ENCODE measurements around the gene MVB12B.

Gene MVB12B

DNA sequence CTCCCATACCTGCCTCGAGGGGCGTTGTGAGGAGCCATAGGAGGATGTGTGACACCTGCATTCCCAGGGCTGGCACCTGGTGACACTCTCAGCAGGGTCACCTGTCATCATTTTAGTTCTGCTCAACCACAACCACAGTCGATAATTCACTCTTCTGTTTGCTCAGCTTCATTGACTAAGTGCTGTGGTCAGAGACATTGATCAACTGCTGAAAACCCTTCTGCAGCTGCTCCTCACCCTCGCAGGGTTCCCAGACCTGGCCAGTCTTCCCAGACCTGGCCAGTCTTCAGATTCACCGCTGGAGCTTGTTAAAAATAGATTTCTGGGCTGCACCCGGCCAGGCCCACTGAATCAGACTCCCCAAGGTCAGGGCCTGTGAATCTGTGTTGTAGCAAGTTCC is 92.8 kb downstream of the MVB12B start:
- H3K79me1 ChIP-seq (ENCODE audit: low read length): no peaks in the 10 kb centered on the region
- H3K27ac ChIP-seq (ENCODE audit: low read depth, low read length): no peak overlapping the region
- no peak overlapping the region for H3K4me3 ChIP-seq (ENCODE audit: low read depth, low read length)
- H3K79me2 ChIP-seq (ENCODE audit: control insufficient read depth, insufficient read depth, low read length, poor library complexity): no peaks in the 10 kb centered on the region
- H3K4ac ChIP-seq (ENCODE audit: low read depth, low read length): no peak overlapping the region
- H3K4me1 ChIP-seq (ENCODE audit: control insufficient read depth in 1 of 2, insufficient read depth in 2 of 2, low read length in 2 of 2): no peaks in the 10 kb centered on the region
- no peak overlapping the region for H3K4me2 ChIP-seq (ENCODE audit: low read length)
- no peak overlapping the region for H4K12ac ChIP-seq (ENCODE audit: low read depth, low read length)
- no peak overlapping the region for H3K18ac ChIP-seq (ENCODE audit: low read length)
- peak overlapping the region; percentile 1 for H3K9ac ChIP-seq (ENCODE audit: low read length)
- no peak overlapping the region for H4K91ac ChIP-seq (ENCODE audit: low read depth, low read length)
- H2BK120ac ChIP-seq (ENCODE audit: insufficient read depth, low read length, poor library complexity): no peak overlapping the region
- H3K14ac ChIP-seq (ENCODE audit: low read length): no peak overlapping the region
- no peaks in the 10 kb centered on the region for H3K27me3 ChIP-seq (ENCODE audit: insufficient read depth, low read length)
- H2BK12ac ChIP-seq (ENCODE audit: low read length): no peak overlapping the region
- H3K23ac ChIP-seq (ENCODE audit: low read length): no peak overlapping the region
- no CpG with 5 or more reads among the region's 6 CpGs for WGBS (ENCODE audit: extremely low coverage, insufficient coverage, insufficient read length)
- H4K8ac ChIP-seq (ENCODE audit: low read depth, low read length): no peak overlapping the region
- no peak overlapping the region for H2BK5ac ChIP-seq (ENCODE audit: low read depth, low read length, poor library complexity)
- no peak overlapping the region for H2AFZ ChIP-seq (ENCODE audit: insufficient read depth, low read length, poor library complexity)
- H3K36me3 ChIP-seq (ENCODE audit: control insufficient read depth in 1 of 2, insufficient read depth in 2 of 2, low read length in 2 of 2): peaks cover 13 to 24% of the 10 kb centered on the region in 2 experiments
- no peak overlapping the region for H2AK5ac ChIP-seq (ENCODE audit: low read length)
- H3K9me3 ChIP-seq (ENCODE audit: insufficient read depth, low read depth, low read length): peaks cover 4% of the 10 kb centered on the region
- no peak for DNase-seq

- no peak overlapping the region for H3K4me3 ChIP-seq (ENCODE audit: low read depth, low read length)
Measured at GRCh38 chr9:126420135-126420534, 93.5 kb downstream of the MVB12B start.

DNA sequence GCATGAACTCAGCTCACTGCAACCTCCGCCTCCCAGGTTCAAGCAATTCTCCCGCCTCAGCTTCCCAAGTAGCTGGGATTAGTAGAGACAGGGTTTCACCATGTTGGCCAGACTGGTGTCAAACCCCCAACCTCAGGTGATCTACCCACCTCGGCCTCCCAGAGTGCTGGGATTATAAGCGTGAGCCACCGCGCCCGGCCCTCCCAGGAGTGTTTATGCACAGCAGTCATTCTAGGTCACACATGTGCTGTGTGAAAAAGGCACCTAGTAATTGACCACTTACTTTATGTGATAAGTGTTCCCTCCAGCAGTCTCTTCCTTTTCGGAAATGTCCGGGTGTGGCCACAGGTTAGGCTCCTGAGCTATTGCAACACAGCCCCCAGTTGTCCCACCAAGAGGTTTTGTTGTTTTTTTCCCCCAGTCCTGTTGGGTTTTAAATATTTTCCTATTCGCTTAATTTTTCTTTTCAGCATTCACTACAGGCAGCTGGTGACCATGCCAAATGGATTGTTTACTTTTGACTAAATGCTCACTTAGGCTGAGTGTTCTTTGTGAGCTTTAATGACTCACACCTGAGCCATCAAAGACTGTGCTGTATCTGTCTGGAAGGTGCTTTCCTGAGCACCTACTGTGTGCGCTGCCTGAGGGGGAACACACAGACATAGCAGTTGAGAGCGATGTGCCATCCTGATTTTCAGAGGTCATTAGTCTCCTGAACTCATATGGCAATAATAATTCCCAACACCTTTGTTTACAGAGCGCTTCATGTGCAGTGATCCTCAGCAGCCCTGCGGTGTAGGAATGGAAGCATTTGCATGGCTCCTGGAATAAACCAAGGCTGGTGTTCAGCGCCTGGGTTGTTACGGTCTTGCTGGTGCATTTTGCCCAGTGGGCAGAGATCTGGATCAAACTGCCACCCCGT is 94.3 kb downstream of the MVB12B start:
- Histone ChIP-seq H2BK5ac (ENCODE audit: low read depth, low read length, poor library complexity) (no peak overlapping the region), H3K23ac (ENCODE audit: low read length) (no peak overlapping the region), H4K8ac (ENCODE audit: low read depth, low read length) (no peak overlapping the region), H2BK120ac (ENCODE audit: insufficient read depth, low read length, poor library complexity) (no peak overlapping the region), H3K4me1 (ENCODE audit: control insufficient read depth in 1 of 2, insufficient read depth in 2 of 2, low read length in 2 of 2) (no peaks in the 10 kb centered on the region), H3K9me3 (ENCODE audit: insufficient read depth, low read depth, low read length) (peaks cover 4% of the 10 kb centered on the region), H4K12ac (ENCODE audit: low read depth, low read length) (no peak overlapping the region), H3K4me3 (ENCODE audit: low read depth, low read length) (no peak overlapping the region), H3K4ac (ENCODE audit: low read depth, low read length) (no peak overlapping the region), H3K27ac (ENCODE audit: low read depth, low read length) (no peak overlapping the region), H3K79me2 (ENCODE audit: control insufficient read depth, insufficient read depth, low read length, poor library complexity) (no peaks in the 10 kb centered on the region), H3K79me1 (ENCODE audit: low read length) (no peaks in the 10 kb centered on the region), H3K36me3 (ENCODE audit: control insufficient read depth in 1 of 2, insufficient read depth in 2 of 2, low read length in 2 of 2) (peaks cover 14 to 25% of the 10 kb centered on the region in 2 experiments), H3K14ac (ENCODE audit: low read length) (no peak overlapping the region), H3K18ac (ENCODE audit: low read length) (no peak overlapping the region), H2AFZ (ENCODE audit: insufficient read depth, low read length, poor library complexity) (no peak overlapping the region), H3K9ac (ENCODE audit: low read length) (no peak overlapping the region), H3K27me3 (ENCODE audit: insufficient read depth, low read length) (no peaks in the 10 kb centered on the region), H4K91ac (ENCODE audit: low read depth, low read length) (no peak overlapping the region), H2BK12ac (ENCODE audit: low read length) (no peak overlapping the region), H2AK5ac (ENCODE audit: low read length) (no peak overlapping the region), H3K4me2 (ENCODE audit: low read length) (no peak overlapping the region)
- no CpG with 5 or more reads among the region's 17 CpGs for WGBS (ENCODE audit: extremely low coverage, insufficient coverage, insufficient read length)
- DNase-seq: no peak

More at GRCh38 chr9:126420135-126420534, 93.5 kb downstream of the MVB12B start:
- Histone ChIP-seq H3K27me3 (ENCODE audit: insufficient read depth, low read length) (no peaks in the 10 kb centered on the region), H2AK5ac (ENCODE audit: low read length) (no peak overlapping the region), H3K4me2 (ENCODE audit: low read length) (no peak overlapping the region), H3K18ac (ENCODE audit: low read length) (no peak overlapping the region), H4K91ac (ENCODE audit: low read depth, low read length) (no peak overlapping the region), H2AFZ (ENCODE audit: insufficient read depth, low read length, poor library complexity) (no peak overlapping the region), H3K23ac (ENCODE audit: low read length) (no peak overlapping the region), H3K9ac (ENCODE audit: low read length) (no peak overlapping the region), H2BK12ac (ENCODE audit: low read length) (no peak overlapping the region), H4K8ac (ENCODE audit: low read depth, low read length) (no peak overlapping the region), H4K12ac (ENCODE audit: low read depth, low read length) (no peak overlapping the region), H3K9me3 (ENCODE audit: insufficient read depth, low read depth, low read length) (peaks cover 4% of the 10 kb centered on the region), H2BK5ac (ENCODE audit: low read depth, low read length, poor library complexity) (no peak overlapping the region), H2BK120ac (ENCODE audit: insufficient read depth, low read length, poor library complexity) (no peak overlapping the region), H3K36me3 (ENCODE audit: control insufficient read depth in 1 of 2, insufficient read depth in 2 of 2, low read length in 2 of 2) (peaks cover 14 to 25% of the 10 kb centered on the region in 2 experiments), H3K14ac (ENCODE audit: low read length) (no peak overlapping the region), H3K4me1 (ENCODE audit: control insufficient read depth in 1 of 2, insufficient read depth in 2 of 2, low read length in 2 of 2) (no peaks in the 10 kb centered on the region), H3K4ac (ENCODE audit: low read depth, low read length) (no peak overlapping the region), H3K79me1 (ENCODE audit: low read length) (no peaks in the 10 kb centered on the region), H3K27ac (ENCODE audit: low read depth, low read length) (no peak overlapping the region), H3K79me2 (ENCODE audit: control insufficient read depth, insufficient read depth, low read length, poor library complexity) (no peaks in the 10 kb centered on the region)
- DNase-seq: no peak
- no CpG with 5 or more reads among the region's 7 CpGs for WGBS (ENCODE audit: extremely low coverage, insufficient coverage, insufficient read length)

DNA sequence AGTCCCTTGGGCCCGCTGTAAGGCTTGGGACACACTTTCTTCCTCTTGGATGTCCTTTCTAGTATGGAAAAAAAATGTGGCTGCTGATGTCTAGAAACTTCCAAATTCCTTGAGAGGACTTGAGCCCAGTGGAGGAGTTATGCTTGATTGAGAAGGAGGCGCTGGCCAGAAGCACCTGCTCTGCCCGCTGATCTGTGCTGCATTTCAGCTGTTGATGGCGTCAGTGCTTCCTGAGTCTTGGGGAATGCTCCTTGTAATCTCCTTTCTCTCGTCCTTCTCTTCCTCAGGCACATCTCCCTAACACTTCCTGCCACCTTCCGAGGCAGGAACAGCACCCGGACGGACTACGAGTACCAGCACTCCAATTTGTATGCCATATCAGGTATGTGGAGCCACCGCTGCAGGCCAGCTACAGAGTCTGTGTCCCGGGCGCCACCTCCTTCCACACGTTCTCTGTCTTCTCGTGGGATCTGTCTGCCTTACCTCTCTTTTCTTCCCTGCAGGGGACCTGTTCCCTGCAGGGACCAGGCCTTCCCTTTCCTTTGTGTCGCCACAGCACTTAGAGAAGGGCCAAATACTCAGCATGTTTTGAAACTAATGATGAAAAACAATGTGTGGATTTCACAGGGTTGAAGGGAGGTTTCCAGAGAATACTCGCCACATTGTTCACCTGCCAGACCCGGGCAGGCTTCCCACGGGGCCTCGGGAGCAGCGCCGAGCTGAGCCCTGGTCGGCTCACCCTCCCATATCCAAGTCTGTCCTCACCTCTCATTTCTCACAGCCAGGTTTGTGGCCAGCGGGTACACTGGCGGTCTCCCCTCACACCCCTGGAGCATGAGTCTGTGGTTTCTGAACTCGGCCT is 95.2 kb downstream of the MVB12B start:
- no CpG with 5 or more reads among the region's 25 CpGs for WGBS (ENCODE audit: extremely low coverage, insufficient coverage, insufficient read length)
- Histone ChIP-seq H3K4ac (ENCODE audit: low read depth, low read length) (no peak overlapping the region), H2BK120ac (ENCODE audit: insufficient read depth, low read length, poor library complexity) (no peak overlapping the region)

More for the DNA sequence above, 95.2 kb downstream of the MVB12B start:
- H2BK12ac ChIP-seq (ENCODE audit: low read length): no peak overlapping the region
- peaks cover 4% of the 10 kb centered on the region for H3K9me3 ChIP-seq (ENCODE audit: insufficient read depth, low read depth, low read length)
- no peak overlapping the region for H2AFZ ChIP-seq (ENCODE audit: insufficient read depth, low read length, poor library complexity)
- H4K91ac ChIP-seq (ENCODE audit: low read depth, low read length): no peak overlapping the region
- H3K27ac ChIP-seq (ENCODE audit: low read depth, low read length): no peak overlapping the region
- H3K9ac ChIP-seq (ENCODE audit: low read length): no peak overlapping the region
- H3K14ac ChIP-seq (ENCODE audit: low read length): no peak overlapping the region
- no peak for DNase-seq
- H4K12ac ChIP-seq (ENCODE audit: low read depth, low read length): no peak overlapping the region
- H3K27me3 ChIP-seq (ENCODE audit: insufficient read depth, low read length): no peaks in the 10 kb centered on the region
- no peak overlapping the region for H3K4me2 ChIP-seq (ENCODE audit: low read length)
- no peak overlapping the region for H3K4me3 ChIP-seq (ENCODE audit: low read depth, low read length)
- no peak overlapping the region for H4K8ac ChIP-seq (ENCODE audit: low read depth, low read length)
- H3K4me1 ChIP-seq (ENCODE audit: control insufficient read depth in 1 of 2, insufficient read depth in 2 of 2, low read length in 2 of 2): no peaks in the 10 kb centered on the region
- H3K36me3 ChIP-seq (ENCODE audit: control insufficient read depth in 1 of 2, insufficient read depth in 2 of 2, low read length in 2 of 2): peaks cover 14 to 25% of the 10 kb centered on the region in 2 experiments
- H3K23ac ChIP-seq (ENCODE audit: low read length): no peak overlapping the region
- H3K79me2 ChIP-seq (ENCODE audit: control insufficient read depth, insufficient read depth, low read length, poor library complexity): no peaks in the 10 kb centered on the region
- H3K79me1 ChIP-seq (ENCODE audit: low read length): no peaks in the 10 kb centered on the region
- H2AK5ac ChIP-seq (ENCODE audit: low read length): no peak overlapping the region
- H3K18ac ChIP-seq (ENCODE audit: low read length): no peak overlapping the region
- H2BK5ac ChIP-seq (ENCODE audit: low read depth, low read length, poor library complexity): no peak overlapping the region
